Neural cell (in vitro differentiated cells): ENCODE data around the gene PPP1R8. TPM values are rescaled to one million over a fixed set of nuclear protein-coding genes. Genes with fewer than 3 reads are reported as not detected.
"Not testable (repeated sequence)": the region's sequence is repeated elsewhere in the genome, so short reads cannot be mapped to it uniquely, and the experiment has no call there.

Experiments
- H2AFZ ChIP-seq: fragments of 200-600, 300-800 bp; sonication (generic), shearing (Covaris generic); 2 replicates; pipeline ENCODE4 v1.6.0; 2014; ENCODE audit warnings: low read depth, mild to moderate bottlenecking, antibody characterized with exemption, low read length, moderate library complexity
- H3F3A ChIP-seq: fragments of 200-600 bp; shearing (Covaris generic); 2 replicates; pipeline ENCODE4 v1.6.1; 2016; ENCODE audit warnings: mild to moderate bottlenecking, moderate library complexity, mixed read lengths, antibody characterized with exemption, low read length; ENCODE audit not compliant: insufficient read depth, poor library complexity, severe bottlenecking
- H3K27ac ChIP-seq: fragments of 200-600, 300-800 bp; sonication (generic), shearing (Covaris generic); 2 replicates; pipeline ENCODE4 v1.5.1; 2014; ENCODE audit warnings: mild to moderate bottlenecking, low read length, moderate library complexity
- H3K27me3 ChIP-seq: fragments of 300-800, 200-600 bp; sonication (generic), shearing (Covaris generic); 2 replicates; pipeline ENCODE4 v1.6.0; 2014; ENCODE audit warnings: mild to moderate bottlenecking, low read depth, low read length, moderate library complexity; ENCODE audit not compliant: insufficient read depth
- H3K36me3 ChIP-seq: fragments of 300-800, 200-600 bp; sonication (generic), shearing (Covaris generic); 2 replicates; pipeline ENCODE4 v1.5.1; 2014; ENCODE audit warnings: mild to moderate bottlenecking, antibody characterized with exemption, low read length, moderate library complexity; ENCODE audit not compliant: insufficient read depth
- H3K4me2 ChIP-seq: fragments of 300-800, 200-600 bp; sonication (generic), shearing (Covaris generic); 2 replicates; pipeline ENCODE4 v1.6.0; 2014; ENCODE audit warnings: mild to moderate bottlenecking, low read length
- H3K4me3 ChIP-seq: fragments of 300-800, 200-600 bp; sonication (generic), shearing (Covaris generic); 2 replicates; pipeline ENCODE4 v1.5.1; 2014; ENCODE audit warnings: mild to moderate bottlenecking, low read length, moderate library complexity
- H3K79me2 ChIP-seq: fragments of 200-600 bp; shearing (Covaris generic); replicated peaks from 2 replicates; pipeline ENCODE4 v1.6.0; 2014; ENCODE audit warnings: mild to moderate bottlenecking, low read length, moderate library complexity; ENCODE audit not compliant: insufficient read depth
- H3K9ac ChIP-seq: fragments of 300-800, 200-600 bp; sonication (generic), shearing (Covaris generic); 2 replicates; pipeline ENCODE4 v1.6.1; 2016; ENCODE audit warnings: mild to moderate bottlenecking, low read length, mixed read lengths
- H3K9me2 ChIP-seq: fragments of 200-600 bp; shearing (Covaris generic); 2 replicates; pipeline ENCODE4 v1.6.1; 2016; ENCODE audit warnings: mild to moderate bottlenecking, low read length, mixed read lengths; ENCODE audit not compliant: insufficient read depth
- H3K9me3 ChIP-seq: fragments of 200-600, 300-800 bp; sonication (generic), shearing (Covaris generic); 2 replicates; pipeline ENCODE4 v1.6.1; 2016; ENCODE audit warnings: mild to moderate bottlenecking, mixed run types, low read length, moderate library complexity, mixed read lengths
- H4K20me1 ChIP-seq: fragments of 200-600 bp; shearing (Covaris generic); 2 replicates; pipeline ENCODE4 v1.6.1; 2016; ENCODE audit warnings: mild to moderate bottlenecking, mixed run types; ENCODE audit not compliant: insufficient read depth
- CTCF ChIP-seq: fragments of 450-650 bp; IDR thresholded peaks from 2 replicates; pipeline ENCODE4 v1.5.1; 2014; ENCODE audit warnings: antibody characterized with exemption, mild to moderate bottlenecking, moderate library complexity; ENCODE audit not compliant: poor library complexity, severe bottlenecking
- EP300 ChIP-seq: fragments of 450-650 bp; conservative IDR thresholded peaks from 2 replicates; pipeline ENCODE4 v1.6.1; 2014; ENCODE audit warnings: antibody characterized with exemption, mild to moderate bottlenecking, moderate library complexity; ENCODE audit not compliant: poor library complexity, severe bottlenecking
- EZH2 ChIP-seq: fragments of 200-600, 300-800 bp; shearing (Covaris generic), sonication (generic); IDR thresholded peaks from 2 replicates; pipeline ENCODE4 v1.6.1; 2014; ENCODE audit warnings: antibody characterized with exemption, low read length, borderline replicate concordance, mild to moderate bottlenecking; ENCODE audit not compliant: insufficient read depth, poor library complexity, severe bottlenecking
- MXI1 ChIP-seq: fragments of 450-650 bp; conservative IDR thresholded peaks from 2 replicates; pipeline ENCODE4 v1.6.1; 2014; ENCODE audit warnings: antibody characterized with exemption, mild to moderate bottlenecking; ENCODE audit not compliant: poor library complexity, severe bottlenecking
- POLR2AphosphoS5 ChIP-seq: IDR thresholded peaks from 2 replicates; pipeline ENCODE4 v1.6.1; 2012
- RAD21 ChIP-seq: fragments of 450-650 bp; conservative IDR thresholded peaks from 2 replicates; pipeline ENCODE4 v1.6.1; 2014; ENCODE audit warnings: antibody characterized with exemption, mild to moderate bottlenecking, moderate library complexity
- REST ChIP-seq: IDR thresholded peaks from 2 replicates; pipeline ENCODE4 v1.6.1; 2012; ENCODE audit warnings: borderline replicate concordance
- SMC3 ChIP-seq: fragments of 450-650 bp; conservative IDR thresholded peaks from 2 replicates; pipeline ENCODE4 v1.6.1; 2014; ENCODE audit warnings: antibody characterized with exemption, mild to moderate bottlenecking, moderate library complexity; ENCODE audit not compliant: poor library complexity
- TAF1 ChIP-seq: IDR thresholded peaks from 2 replicates; pipeline ENCODE4 v1.6.1; 2012; ENCODE audit warnings: low read depth
- polyA plus RNA-seq: library from polyadenylated mRNA; depleted of rRNA; stranded (reverse); fragments of >200 nt; gene quantifications from 2 replicates; pipeline ENCODE4 v1.2.3, GENCODE V29; 2014

PPP1R8 gene
- polyA plus RNA-seq, 1 donor from 2014 or later: 90.1 TPM

GRCh38 chr1:27824411-27824810, 6.2 kb upstream of the PPP1R8 start:
- TF ChIP-seq SMC3: no peak
- no peak for TF ChIP-seq MXI1
- no peak for TF ChIP-seq POLR2AphosphoS5
- TF ChIP-seq CTCF: no peak
- TF ChIP-seq TAF1: no peak
- no peak for TF ChIP-seq EP300
- TF ChIP-seq RAD21: no peak
- TF ChIP-seq EZH2: no peak
- no peak for TF ChIP-seq REST
- Histone ChIP-seq H3K27ac (no peak overlapping the region), H3K4me2 (no peak overlapping the region)

GRCh38 chr1:27829339-27829960, 1.1 kb upstream of the PPP1R8 start:
- peak overlapping the region; percentile 74 for H3K4me3 ChIP-seq
- not testable (repeated sequence) for H4K20me1 ChIP-seq, H3K4me2 ChIP-seq, H3K27me3 ChIP-seq, H3K36me3 ChIP-seq, H3F3A ChIP-seq, H3K27ac ChIP-seq, H3K9ac ChIP-seq, H3K9me3 ChIP-seq, H3K9me2 ChIP-seq, H2AFZ ChIP-seq
- peaks cover 34% of the 10 kb centered on the region for H3K79me2 ChIP-seq

More at GRCh38 chr1:27824411-27824810, 6.2 kb upstream of the PPP1R8 start:
- Histone ChIP-seq H3K36me3 (no peaks in the 10 kb centered on the region), H3K27me3 (no peaks in the 10 kb centered on the region), H3K9me3 (no peaks in the 10 kb centered on the region), H3K4me3 (no peak overlapping the region), H2AFZ (no peak overlapping the region), H3K9me2 (no peaks in the 10 kb centered on the region), H3K79me2 (no peaks in the 10 kb centered on the region), H3K9ac (no peak overlapping the region), H3F3A (no peaks in the 10 kb centered on the region), H4K20me1 (no peaks in the 10 kb centered on the region)
